Common myeloid progenitor, CD34-positive (primary cell): ENCODE data around the gene RERGL.
"Not testable (repeated sequence)": the region's sequence is repeated elsewhere in the genome, so short reads cannot be mapped to it uniquely, and the experiment has no call there.

Experiments used
- CTCF ChIA-PET: fragments of 350-600 bp; sonication (Branson Sonifier 250); formaldehyde crosslinking; loops from one replicate; lab custom pipeline; 2021; ENCODE audit warnings: antibody characterized with exemption; lab: Charles Lee
- POLR2A ChIA-PET: fragments of 350-600 bp; sonication (Branson Sonifier 250); formaldehyde crosslinking; loops from one replicate; lab custom pipeline; 2021; ENCODE audit warnings: antibody characterized with exemption; lab: Charles Lee
- DNase-seq, 3 donors: peaks; one replicate each; pipeline versions ENCODE4 v3.0.0 to v3.0.0-alpha.2; 2013
- H3K27ac ChIP-seq, 2 experiments: 1 replicate in 1 of 2; 2 replicates in 1 of 2; pipeline ENCODE4 v1.7.0; 2013; ENCODE audit warnings: inconsistent platforms in 2 of 2, low read length in 2 of 2, mild to moderate bottlenecking in 2 of 2, low read depth in 1 of 2, moderate library complexity in 1 of 2; ENCODE audit not compliant: severe bottlenecking in 2 of 2, insufficient read depth in 1 of 2, poor library complexity in 1 of 2
- H3K27me3 ChIP-seq, 5 experiments: replicated peaks in 2 of 5; 1 replicate in 3 of 5; 2 replicates in 2 of 5; pipeline versions ENCODE4 v1.6.1 to v1.7.0; 2013; ENCODE audit warnings: low read length in 4 of 5, mild to moderate bottlenecking in 2 of 5, moderate library complexity in 2 of 5, inconsistent platforms in 1 of 5; ENCODE audit not compliant: insufficient read depth in 5 of 5, control insufficient read depth in 4 of 5
- H3K36me3 ChIP-seq, 4 experiments: 1 replicate in 2 of 4; 2 replicates in 2 of 4; pipeline versions ENCODE4 v1.6.1 to v1.7.0; 2013; ENCODE audit warnings: low read length in 3 of 4, control low read depth in 1 of 4, mild to moderate bottlenecking in 1 of 4; ENCODE audit not compliant: control insufficient read depth in 4 of 4, insufficient read depth in 4 of 4
- H3K4me1 ChIP-seq, 4 experiments: 1 replicate in 3 of 4; 2 replicates in 1 of 4; pipeline versions ENCODE4 v1.6.1 to v1.7.1; 2013; ENCODE audit warnings: low read length in 3 of 4, mild to moderate bottlenecking in 3 of 4, control low read depth in 1 of 4, inconsistent platforms in 1 of 4, moderate library complexity in 1 of 4; ENCODE audit not compliant: control insufficient read depth in 4 of 4, insufficient read depth in 4 of 4; ENCODE audit errors: control extremely low read depth in 1 of 4
- H3K4me3 ChIP-seq, 7 experiments: 1 replicate in 4 of 7; 2 replicates in 3 of 7; pipeline versions ENCODE4 v1.5.1 to v1.7.0; 2013; ENCODE audit warnings: mild to moderate bottlenecking in 7 of 7, low read length in 6 of 7, moderate library complexity in 6 of 7, inconsistent platforms in 2 of 7, low read depth in 2 of 7, control low read depth in 1 of 7; ENCODE audit not compliant: insufficient read depth in 4 of 7, control insufficient read depth in 1 of 7; ENCODE audit errors: extremely low read depth in 1 of 7
- H3K9me3 ChIP-seq, 5 experiments: 1 replicate in 4 of 5; 2 replicates in 1 of 5; pipeline versions ENCODE4 v1.6.1 to v1.7.1; 2013; ENCODE audit warnings: low read length in 4 of 5, mild to moderate bottlenecking in 2 of 5, inconsistent platforms in 1 of 5, low read depth in 1 of 5, moderate library complexity in 1 of 5; ENCODE audit not compliant: control insufficient read depth in 4 of 5, insufficient read depth in 2 of 5; ENCODE audit errors: control extremely low read depth in 1 of 5
- WGBS: methylation state at CpG from one replicate; pipeline ENCODE4 v1.1.5; 2013; ENCODE audit not compliant: insufficient coverage; 5-methylcytosine and 5-hydroxymethylcytosine counted together

RERGL gene

DNA sequence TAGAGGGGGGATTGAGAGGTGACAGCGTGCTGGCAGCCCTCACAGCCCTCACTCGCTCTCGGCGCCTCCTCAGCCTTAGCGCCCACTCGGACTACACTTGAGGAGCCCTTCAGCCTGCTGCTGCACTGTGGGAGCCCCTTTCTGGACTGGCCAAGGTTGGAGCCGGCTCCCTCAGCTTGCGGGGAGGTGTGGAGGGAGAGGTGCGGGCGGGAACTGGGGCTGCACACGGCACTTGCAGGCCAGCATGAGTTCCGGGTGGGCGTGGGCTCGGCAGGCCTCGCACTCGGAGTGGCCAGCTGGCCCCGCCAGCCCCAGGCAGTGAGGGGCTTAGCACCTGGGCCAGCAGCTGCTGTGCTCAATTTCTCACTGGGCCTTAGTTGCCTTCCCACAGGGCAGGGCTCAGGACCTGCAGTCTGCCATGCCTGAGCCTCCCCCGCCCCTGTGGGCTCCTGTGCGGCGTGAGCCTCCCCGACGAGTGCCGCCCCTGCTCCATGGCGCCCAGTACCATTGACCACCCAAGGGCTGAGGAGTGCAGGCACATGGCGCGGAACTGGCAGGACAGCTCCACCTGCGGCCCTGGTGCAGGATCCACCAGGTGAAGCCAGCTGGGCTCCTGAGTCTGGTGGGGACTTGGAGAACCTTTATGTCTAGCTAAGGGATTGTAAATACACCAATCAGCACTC is 49.8 kb downstream of the RERGL start:
- H3K4me1 ChIP-seq, H3K4me3 ChIP-seq, H3K27ac ChIP-seq, H3K36me3 ChIP-seq, H3K27me3 ChIP-seq, POLR2A ChIA-PET, DNase-seq, H3K9me3 ChIP-seq, CTCF ChIA-PET: not testable (repeated sequence)
- over 99% methylated on average over 18 of the region's 27 CpGs for WGBS
